HG02642 (cell line): ENCODE measurements around the gene NUP210L.
"Not testable (repeated sequence)": the region's sequence is repeated elsewhere in the genome, so short reads cannot be mapped to it uniquely, and the experiment has no call there.

Experiments
- ATAC-seq: cut with Tn5 transposase; IDR thresholded peaks from one replicate; pipeline ENCODE4 v1.9.1; 2021; ENCODE audit warnings: mild to moderate bottlenecking; ENCODE audit not compliant: unreplicated experiment, poor library complexity

NUP210L gene

GRCh38 chr1:154000420-154000819 lies 154.5 kb downstream of the NUP210L start:
- no peak for ATAC-seq

- ATAC-seq: not testable (repeated sequence)
Measured at GRCh38 chr1:153996882-153997281, 158.0 kb downstream of the NUP210L start.

GRCh38 chr1:153995640-153996039 lies 159.2 kb downstream of the NUP210L start:
- ATAC-seq: no peak

- ATAC-seq: no peak
Measured at GRCh38 chr1:153995202-153995601, 159.7 kb downstream of the NUP210L start.

GRCh38 chr1:153991806-153992205 lies 163.1 kb downstream of the NUP210L start:
- ATAC-seq: no peak

- ATAC-seq: no peak
Measured at GRCh38 chr1:153991151-153991630, 163.7 kb downstream of the NUP210L start.

GRCh38 chr1:153990468-153991150 lies 164.3 kb downstream of the NUP210L start, which contains the start of gene RPS27:
RPS27 (plus strand) TSS chr1:153990762; CDS start chr1:153990797, 35 bp downstream.
- peak; percentile 80 for ATAC-seq

DNA sequence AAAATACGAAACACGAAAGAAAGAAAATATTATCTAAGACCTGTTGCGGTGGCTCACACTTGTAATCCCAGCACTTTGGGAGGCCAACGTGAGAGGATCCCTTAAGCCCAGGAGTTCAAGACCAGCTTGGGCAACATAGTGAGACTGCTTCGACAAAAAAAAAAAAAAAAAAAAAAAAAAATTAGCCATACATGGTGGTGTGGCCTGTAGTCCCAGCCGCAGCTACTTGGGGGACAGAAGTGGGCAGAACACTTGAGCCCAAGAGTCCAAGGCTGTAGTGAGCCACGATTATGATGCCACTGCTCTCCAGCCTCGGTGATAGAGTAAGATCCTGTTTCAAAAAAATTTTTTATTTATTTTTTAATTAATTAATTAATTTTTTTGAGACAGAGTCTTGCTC lies 167.3 kb downstream of the NUP210L start:
- ATAC-seq: no peak

GRCh38 chr1:153985941-153986761 lies 168.7 kb downstream of the NUP210L start, which contains the start of gene RAB13:
RAB13 (minus strand) TSS chr1:153986339; CDS start chr1:153986236, 103 bp downstream.
- ATAC-seq: no peak

DNA sequence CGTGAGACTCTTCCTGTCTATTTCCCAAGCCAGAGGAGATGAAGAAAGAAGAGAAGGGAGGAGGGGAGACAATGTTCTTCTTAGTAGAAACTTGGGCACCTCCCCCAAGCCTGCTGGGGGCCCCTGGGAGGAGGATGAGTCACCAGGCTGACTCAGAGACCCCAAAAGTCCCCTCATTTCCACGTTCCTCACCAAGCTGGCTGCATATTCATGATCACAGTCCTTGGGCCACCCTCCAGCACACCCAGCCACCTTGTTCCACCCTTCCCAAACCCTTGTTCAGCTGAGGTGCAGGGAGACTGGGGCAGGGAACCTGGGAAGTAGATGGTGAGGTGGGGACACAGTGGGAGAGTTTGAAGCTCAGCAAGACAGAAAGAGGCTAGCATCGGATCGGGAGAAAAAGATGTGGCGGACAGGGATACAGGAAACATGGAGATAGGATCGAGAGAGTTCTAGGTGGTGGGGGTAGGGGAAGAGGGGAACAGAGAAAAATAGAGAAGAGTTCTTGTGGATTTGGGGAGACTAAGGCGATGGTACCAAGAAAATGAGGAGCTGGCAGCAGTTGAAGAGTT lies 169.4 kb downstream of the NUP210L start:
- no peak for ATAC-seq

DNA sequence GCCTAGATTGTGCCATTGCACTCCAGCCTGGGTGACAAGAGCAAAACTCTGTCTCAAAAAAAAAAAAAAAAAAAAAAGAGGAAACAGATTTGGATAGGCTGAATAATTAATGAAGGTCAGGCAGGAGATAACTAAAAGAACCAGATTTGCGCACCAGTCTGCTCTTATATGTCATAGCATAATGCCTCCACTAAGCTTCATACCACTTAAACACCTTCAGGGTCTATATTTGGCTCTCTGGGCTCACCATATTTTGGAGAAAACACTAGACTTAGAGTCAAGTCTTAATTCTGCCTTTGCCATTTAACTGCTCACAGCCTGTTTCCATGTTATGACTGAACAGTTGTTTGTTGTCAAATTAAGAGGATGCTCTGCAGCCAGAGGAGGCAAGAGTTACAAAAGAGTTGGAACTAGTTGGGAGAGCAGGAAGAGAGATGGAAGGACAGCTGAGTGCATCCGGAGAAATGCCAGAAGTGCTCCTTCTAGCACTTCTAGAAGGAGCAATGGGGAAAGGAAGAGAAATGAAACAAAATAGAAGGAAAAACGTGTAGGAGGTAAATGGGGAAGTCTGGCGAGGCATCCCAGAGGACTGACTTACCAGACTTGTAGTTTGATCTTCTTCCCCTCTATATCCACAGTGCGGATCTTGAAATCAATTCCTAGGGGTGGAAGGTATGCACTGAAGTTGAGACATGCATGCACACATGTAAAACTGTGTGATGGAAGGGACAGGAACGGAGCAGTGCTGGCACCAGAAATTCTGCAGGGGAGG lies 170.6 kb downstream of the NUP210L start:
- no peak for ATAC-seq

DNA sequence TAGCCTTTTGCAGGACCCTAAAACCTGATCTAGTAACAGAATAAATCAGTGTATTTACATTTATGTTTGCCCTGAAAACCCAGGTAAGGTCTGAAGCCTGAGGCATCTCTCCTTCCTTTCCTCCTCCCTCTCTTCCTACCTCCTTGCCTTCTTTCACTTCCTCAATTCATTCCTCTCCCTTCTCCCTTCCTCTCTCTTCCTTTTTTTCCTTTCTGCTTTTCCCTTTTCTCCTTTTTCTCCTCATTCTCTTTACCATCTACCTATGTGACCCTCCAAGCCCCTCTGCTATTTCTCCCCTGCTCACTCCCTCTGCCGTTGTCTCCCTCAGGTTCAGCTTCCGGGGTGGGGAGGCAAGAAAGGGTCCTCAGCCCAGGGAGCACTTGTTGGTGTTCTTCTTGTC lies 173.1 kb downstream of the NUP210L start:
- ATAC-seq: not testable (repeated sequence)

DNA sequence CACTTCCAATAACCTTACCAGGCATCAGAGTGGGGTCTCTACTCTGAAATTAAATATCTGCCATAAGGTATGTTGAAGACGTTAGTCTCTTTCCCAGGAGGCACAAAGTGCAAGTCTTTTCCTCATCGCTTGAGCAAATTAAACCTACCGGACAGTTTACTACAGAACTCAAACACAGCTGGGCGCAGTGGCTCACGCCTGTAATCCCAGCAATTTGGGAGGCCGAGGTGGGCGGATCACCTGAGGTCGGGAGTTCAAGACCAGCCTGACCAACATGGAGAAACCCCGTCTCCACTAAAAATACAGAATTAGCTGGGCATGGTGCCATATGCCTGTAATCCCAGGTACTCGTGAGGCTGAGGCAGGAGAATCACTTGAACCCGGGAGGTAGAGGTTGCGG lies 175.8 kb downstream of the NUP210L start:
- not testable (repeated sequence) for ATAC-seq

- ATAC-seq: no peak
Measured at GRCh38 chr1:153978274-153978909, 176.5 kb downstream of the NUP210L start.

GRCh38 chr1:153977250-153978240 lies 177.3 kb downstream of the NUP210L start, which contains the start of gene JTB:
JTB (minus strand) TSS chr1:153977674; CDS start chr1:153977252, 422 bp downstream.
- peak; percentile 88 for ATAC-seq

GRCh38 chr1:153976819-153977249 lies 178.0 kb downstream of the NUP210L start:
- no peak for ATAC-seq

- ATAC-seq: no peak
Measured at GRCh38 chr1:153973525-153973924, 181.3 kb downstream of the NUP210L start.

DNA sequence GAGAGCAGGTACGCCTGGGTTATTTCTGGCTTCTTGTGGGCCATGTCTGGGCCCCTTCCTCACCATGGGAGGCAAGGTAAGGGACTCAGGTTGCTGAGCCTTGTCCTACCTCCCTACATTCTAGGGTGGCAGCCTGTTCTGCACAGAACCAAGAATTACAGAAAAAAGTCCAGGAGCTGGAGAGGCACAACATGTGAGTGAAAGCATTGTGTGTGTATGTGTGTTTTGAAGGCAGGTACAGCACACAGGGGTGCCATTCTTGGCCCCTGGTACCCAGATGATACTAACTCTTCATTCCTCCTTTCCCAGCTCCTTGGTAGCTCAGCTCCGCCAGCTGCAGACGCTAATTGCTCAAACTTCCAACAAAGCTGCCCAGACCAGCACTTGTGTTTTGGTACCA lies 181.8 kb downstream of the NUP210L start:
- no peak for ATAC-seq
